HEK293T (cell line): ENCODE data around the gene OPA1.

Experiments used
- BHLHE40 ChIP-seq: fragments of 450-650 bp; IDR thresholded peaks from 2 replicates; pipeline ENCODE4 v1.6.1; 2016; ENCODE audit warnings: mild to moderate bottlenecking, moderate library complexity, borderline replicate concordance
- FOXA1 ChIP-seq: fragments of 450-650 bp; IDR thresholded peaks from 2 replicates; pipeline ENCODE4 v1.6.1; 2016; ENCODE audit warnings: mild to moderate bottlenecking
- HDGF ChIP-seq: fragments of 450-650 bp; IDR thresholded peaks from 2 replicates; pipeline ENCODE4 v1.6.1; 2017; ENCODE audit warnings: antibody characterized with exemption, borderline replicate concordance
- LEF1 ChIP-seq: fragments of 450-650 bp; IDR thresholded peaks from 2 replicates; pipeline ENCODE4 v1.6.1; 2017; ENCODE audit warnings: mild to moderate bottlenecking, borderline replicate concordance
- NFRKB ChIP-seq: fragments of 450-650 bp; IDR thresholded peaks from 2 replicates; pipeline ENCODE4 v1.6.1; 2016; ENCODE audit warnings: mild to moderate bottlenecking, moderate library complexity
- TARDBP ChIP-seq: fragments of 450-650 bp; IDR thresholded peaks from 2 replicates; pipeline ENCODE4 v1.6.1; 2016

GRCh38 chr3:193650585-193650984 is 57.6 kb downstream of the OPA1 start:
- TF ChIP-seq LEF1: no peak
- no peak for TF ChIP-seq BHLHE40
- TF ChIP-seq HDGF: no peak
- TF ChIP-seq NFRKB: no peak
- TF ChIP-seq TARDBP: no peak
- no peak for TF ChIP-seq FOXA1
